ENCODE data around the gene MLC1.

The MLC1 gene

GRCh38 chr22:50057278-50058060 lies 27.8 kb downstream of the MLC1 start:
- no peak for DNase-seq

- DNase-seq = no peak
Measured at GRCh38 chr22:50056214-50056972, 28.8 kb downstream of the MLC1 start.

DNA sequence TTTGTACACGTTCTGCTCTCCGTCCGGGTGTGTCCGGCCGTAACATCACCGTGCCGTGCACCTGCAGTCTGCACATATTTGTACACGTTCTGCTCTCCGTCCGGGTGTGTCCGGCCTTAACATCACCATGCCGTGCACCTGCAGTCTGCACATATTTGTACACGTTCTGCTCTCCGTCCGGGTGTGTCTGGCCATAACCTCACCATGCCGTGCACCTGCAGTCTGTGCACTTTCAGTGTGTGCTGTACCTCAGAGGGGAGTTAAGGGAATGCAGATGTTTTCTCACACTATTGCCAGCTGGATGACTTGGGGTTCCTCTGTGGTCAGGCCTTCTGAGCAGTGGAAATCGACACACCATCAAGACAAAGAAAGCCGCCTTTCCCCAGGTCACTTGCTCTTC lies 31.4 kb downstream of the MLC1 start:
- no peak for DNase-seq

DNA sequence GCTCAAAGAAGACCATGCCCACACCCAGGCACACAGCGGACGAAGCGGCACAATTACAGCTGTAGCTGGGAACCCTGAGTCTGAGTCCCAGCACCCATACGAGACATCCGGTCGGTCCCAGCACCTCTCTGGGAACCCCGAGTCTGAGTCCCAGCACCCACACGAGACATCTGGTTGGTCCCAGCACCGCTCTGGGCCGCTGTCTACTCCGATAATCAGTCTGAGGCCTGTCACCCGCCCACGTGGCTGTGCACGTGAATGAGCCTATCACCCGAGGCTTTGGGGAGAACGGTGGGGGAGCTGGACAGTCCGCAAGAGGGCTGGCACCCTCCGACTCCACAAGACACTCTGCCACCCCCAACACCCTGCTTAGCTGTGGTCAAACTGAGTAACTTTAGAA lies 33.3 kb downstream of the MLC1 start:
- no peak for DNase-seq

- DNase-seq = no peak
Measured at GRCh38 chr22:50049299-50050195, 35.7 kb downstream of the MLC1 start.

- DNase-seq = no peak
Measured at GRCh38 chr22:50048836-50049235, 36.4 kb downstream of the MLC1 start.

- no peak for DNase-seq
Measured at GRCh38 chr22:50048061-50048765, 37.0 kb downstream of the MLC1 start.

GRCh38 chr22:50047346-50047745 lies 37.9 kb downstream of the MLC1 start:
- DNase-seq = no peak

DNA sequence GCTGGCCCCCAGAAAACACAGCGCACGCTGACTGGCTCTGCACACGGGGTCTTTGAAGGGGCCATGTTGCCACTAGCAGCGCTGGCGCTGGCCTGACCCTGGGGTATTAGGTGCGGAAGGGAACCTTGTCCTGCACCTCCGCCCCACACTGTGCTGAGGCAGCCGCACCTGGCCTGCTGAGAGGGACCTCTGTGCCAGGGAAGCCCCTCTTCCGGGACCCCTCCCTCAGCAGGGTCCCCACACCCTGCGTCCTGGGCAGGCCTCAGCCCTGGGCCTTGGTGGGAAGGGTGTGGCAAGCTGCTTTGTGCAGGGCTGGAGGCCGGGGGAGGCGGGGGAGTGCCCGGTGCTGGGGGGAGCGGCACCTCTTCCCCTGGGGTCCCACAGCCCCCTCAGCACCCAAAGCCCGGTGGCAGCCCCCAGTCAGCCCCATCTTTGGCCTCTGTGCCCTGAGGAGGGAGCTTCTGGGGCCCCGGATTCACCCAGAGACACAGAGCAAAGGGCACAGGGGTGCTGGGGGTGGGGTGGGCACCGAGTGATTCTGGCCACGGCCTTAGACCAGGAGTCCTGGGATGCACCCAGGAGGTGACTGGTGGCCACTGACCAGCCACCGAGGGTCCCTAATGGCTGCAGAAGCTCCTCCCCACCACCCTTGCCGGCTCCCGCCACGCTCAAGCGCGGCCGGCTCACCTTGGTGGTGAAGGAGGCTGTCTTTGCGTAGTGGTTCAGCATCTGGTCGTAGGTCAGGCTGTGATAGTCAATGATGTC lies 38.6 kb downstream of the MLC1 start:
- DNase-seq = no peak

DNA sequence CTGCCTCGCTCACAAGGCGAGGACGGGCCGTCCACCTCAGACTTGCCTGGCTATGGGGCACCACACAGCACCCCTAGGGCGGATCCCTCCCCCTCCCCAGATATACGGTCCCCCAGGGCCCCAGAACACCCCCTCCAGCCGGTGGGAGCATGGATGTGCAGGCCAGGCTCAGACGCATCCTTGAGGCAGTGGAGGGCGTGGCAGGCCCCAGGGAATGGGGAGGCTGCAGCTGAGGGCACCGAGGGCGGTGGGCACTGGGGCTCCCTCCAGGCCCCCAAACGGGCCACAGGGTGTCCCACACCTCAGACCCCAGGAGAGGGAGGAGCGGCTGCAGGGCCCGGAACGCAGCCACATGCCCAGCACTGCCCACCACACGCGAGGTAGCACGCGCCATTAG lies 39.2 kb downstream of the MLC1 start:
- no peak for DNase-seq

- DNase-seq = no peak
Measured at GRCh38 chr22:50045211-50046018, 39.8 kb downstream of the MLC1 start.

GRCh38 chr22:50044485-50045118 lies 40.6 kb downstream of the MLC1 start:
- no peak for DNase-seq

DNA sequence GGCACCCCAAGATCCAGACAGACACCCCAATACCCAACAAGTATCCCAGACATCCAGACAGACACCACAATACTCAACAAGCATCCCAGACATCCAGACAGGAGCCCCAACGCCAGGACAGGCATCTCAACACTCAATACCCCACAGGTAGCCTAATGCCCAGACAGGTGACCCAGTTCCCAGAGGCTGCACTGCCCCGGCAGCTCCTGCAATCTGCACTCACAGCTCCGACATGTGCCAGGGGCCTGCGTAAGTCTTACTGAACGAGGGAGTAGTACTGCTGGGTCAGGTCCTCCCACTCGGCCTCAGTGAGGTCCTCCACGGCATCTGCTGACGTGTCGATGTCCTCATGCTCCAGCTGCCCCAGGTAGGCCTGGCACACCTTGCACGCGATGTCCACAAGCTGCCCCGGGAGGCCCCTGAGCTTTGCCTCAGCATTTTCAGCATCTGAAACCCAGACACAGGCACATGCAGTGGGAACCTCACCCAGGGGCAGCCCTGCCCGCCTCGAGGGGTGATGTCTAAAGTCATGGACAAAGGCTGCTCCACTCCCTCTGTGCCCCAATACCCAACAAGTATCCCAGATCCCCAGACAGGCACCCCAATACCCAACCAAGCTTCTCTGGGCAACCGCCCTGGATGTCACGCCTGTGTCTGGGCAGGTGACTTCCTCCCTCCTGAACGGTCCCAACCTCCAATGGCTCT lies 43.7 kb downstream of the MLC1 start:
- DNase-seq = no peak

DNA sequence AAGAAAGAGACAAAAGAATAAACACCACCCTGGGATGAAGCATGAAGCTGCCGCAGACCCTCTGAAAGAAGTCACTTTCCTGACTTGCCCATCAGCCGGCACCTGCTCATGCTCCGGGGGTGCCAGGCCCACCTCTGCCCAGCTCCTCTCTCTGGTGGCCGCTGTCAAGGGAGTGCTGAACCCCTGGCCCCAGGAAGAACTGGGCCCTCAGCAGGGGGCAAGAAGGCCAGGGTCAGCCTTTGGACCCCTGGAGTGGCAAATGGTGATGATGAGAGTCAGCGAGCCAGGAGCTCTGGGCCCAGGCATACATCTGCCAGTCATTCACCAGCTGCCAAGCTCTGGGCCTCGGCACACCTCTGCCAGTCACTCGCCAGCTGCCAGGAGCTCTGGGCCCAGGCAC lies 44.5 kb downstream of the MLC1 start:
- no peak for DNase-seq

- DNase-seq = no peak
Measured at GRCh38 chr22:50039669-50040443, 45.4 kb downstream of the MLC1 start.

- DNase-seq = no peak
Measured at GRCh38 chr22:50035976-50036724, 49.1 kb downstream of the MLC1 start.

DNA sequence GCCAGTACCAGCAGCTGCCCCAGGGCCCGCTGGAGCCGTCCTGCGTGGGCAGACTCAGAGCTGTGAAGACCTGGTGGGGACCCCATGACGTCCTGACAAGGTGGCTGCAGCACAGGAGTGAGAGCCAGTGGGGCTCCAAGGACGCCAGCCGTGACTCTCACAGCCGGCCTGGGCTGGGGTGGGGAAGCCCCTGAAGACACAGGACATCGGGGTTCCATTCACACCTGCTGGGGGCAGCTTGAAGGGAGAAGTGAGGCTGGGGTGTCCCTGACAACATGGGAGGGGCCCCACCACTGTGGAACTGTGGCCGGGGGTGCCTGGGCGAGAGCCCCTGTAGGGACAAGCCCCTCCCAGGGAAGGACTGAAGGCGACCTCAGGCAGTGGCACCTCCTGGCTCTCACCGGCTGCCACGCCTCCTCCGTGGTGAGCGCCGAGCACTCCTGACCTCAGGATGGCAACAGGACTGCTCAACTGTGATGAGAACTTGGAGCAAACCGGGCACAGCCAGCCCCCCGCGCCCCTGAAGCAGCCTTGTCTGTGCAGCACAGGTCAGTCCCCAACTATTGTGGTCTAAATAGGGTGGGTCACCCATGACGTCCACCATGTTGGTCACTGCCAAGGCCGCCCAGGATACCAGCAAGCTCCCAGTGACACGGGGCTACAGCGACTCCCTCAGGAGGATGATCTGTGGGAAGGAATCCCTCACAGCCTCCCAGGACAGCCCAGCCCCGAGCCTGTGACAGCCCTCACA lies 49.9 kb downstream of the MLC1 start:
- DNase-seq = no peak
